OCI-LY3 (cell line): ENCODE results near the gene PXK.

Source experiments
- H2AFZ ChIP-seq: fragments of 200-600, 300-600 bp; shearing (Covaris generic); 2 replicates; pipeline ENCODE4 v1.6.0; 2014; ENCODE audit warnings: antibody characterized with exemption, low read depth, low read length
- H3K27ac ChIP-seq: fragments of 200-600, 300-600 bp; sonication (generic); 2 replicates; pipeline ENCODE4 v1.5.1; 2014; ENCODE audit warnings: mild to moderate bottlenecking, low read length, moderate library complexity, mixed read lengths
- H3K27me3 ChIP-seq: fragments of 200-600, 300-600 bp; sonication (generic); 2 replicates; pipeline ENCODE4 v1.6.1; 2014; ENCODE audit warnings: low read depth, low read length, mixed read lengths
- H3K36me3 ChIP-seq: fragments of 200-600, 300-600 bp; sonication (generic); replicated peaks from 2 replicates; pipeline ENCODE3; 2014; ENCODE audit warnings: low read depth, low read length, mixed read lengths
- H3K4me1 ChIP-seq: fragments of 300-600, 200-600 bp; sonication (generic); 2 replicates; pipeline ENCODE4 v1.6.1; 2014; ENCODE audit warnings: low read length, mixed read lengths
- H3K4me2 ChIP-seq: fragments of 200-600, 300-600 bp; sonication (generic); 2 replicates; pipeline ENCODE4 v1.6.1; 2014; ENCODE audit warnings: low read length, mixed read lengths
- H3K4me3 ChIP-seq: fragments of 300-600, 200-600 bp; sonication (generic); 2 replicates; pipeline ENCODE4 v1.5.1; 2014; ENCODE audit warnings: antibody characterized with exemption, mild to moderate bottlenecking, low read length, moderate library complexity
- H3K79me2 ChIP-seq: fragments of 300-600, 200-600 bp; shearing (Covaris generic); 2 replicates; pipeline ENCODE4 v1.6.1; 2014; ENCODE audit warnings: mild to moderate bottlenecking, low read length, mixed read lengths
- H3K9ac ChIP-seq: fragments of 300-600, 200-600 bp; shearing (Covaris generic); 2 replicates; pipeline ENCODE4 v1.6.0; 2014; ENCODE audit warnings: mild to moderate bottlenecking, low read length, moderate library complexity
- H3K9me3 ChIP-seq: fragments of 200-600, 300-600 bp; shearing (Covaris generic); 2 replicates; pipeline ENCODE4 v1.6.1; 2014; ENCODE audit warnings: low read length, mixed read lengths; ENCODE audit not compliant: insufficient read depth
- H4K20me1 ChIP-seq: fragments of 200-600, 300-600 bp; sonication (generic); 2 replicates; pipeline ENCODE4 v1.6.1; 2016; ENCODE audit warnings: low read length, mixed read lengths; ENCODE audit not compliant: insufficient read depth
- EZH2phosphoT487 ChIP-seq: fragments of 200-600 bp; shearing (Covaris generic); IDR thresholded peaks from 2 replicates; pipeline ENCODE4 v1.6.1; 2018; ENCODE audit warnings: antibody characterized with exemption, mixed run types, low read depth
- TF ChIP-seq, protein P1 (sequence below): fragments of 200-600, 300-600 bp; sonication (generic); IDR thresholded peaks from 2 replicates; pipeline ENCODE4 v1.5.1; 2014; ENCODE audit warnings: antibody characterized with exemption, low read length, low read depth

PXK gene

DNA sequence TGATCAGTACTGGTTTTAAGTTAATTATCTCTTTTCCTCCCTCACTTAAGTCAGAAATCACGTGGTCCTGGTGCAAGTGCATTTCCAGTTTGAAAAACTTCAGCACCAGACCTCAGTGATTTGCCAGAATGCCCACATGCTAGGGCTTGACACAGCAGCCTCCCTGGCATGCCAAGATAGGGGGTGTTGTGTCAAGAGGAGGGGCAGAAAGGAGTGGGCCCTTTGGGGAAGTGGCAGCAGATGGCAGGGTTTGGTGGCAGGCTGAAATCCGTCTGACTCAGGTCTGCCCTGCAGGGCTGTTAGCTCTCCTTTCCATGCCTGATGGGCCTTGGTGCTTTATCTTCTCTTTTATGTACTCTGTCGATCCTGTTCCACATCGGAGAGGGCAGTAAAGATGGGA is 23.4 kb downstream of the PXK start:
- H3K4me2 ChIP-seq: peak overlapping the region; percentile 67; the same call in 1 of the 2 replicates
- no peaks in the 10 kb centered on the region for H3K79me2 ChIP-seq

DNA sequence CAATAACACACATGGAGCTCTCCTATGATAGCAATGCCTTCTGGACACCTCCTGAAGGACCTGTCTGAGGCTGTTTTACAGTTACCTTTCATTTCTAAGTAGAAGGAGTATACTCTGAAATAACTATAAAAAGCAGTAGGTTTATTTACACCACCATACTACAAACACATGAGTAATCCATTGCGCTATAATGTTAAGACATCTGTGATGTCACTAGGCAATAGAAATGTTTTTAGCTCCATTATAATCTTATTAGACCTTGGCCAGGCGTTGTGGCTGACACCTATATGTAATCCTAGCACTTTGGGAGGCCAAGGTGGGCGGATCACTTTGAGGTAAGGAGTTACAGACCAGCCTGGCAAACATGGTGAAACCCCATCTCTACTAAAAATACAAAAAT is 24.7 kb downstream of the PXK start:
- no peak overlapping the region for H3K27ac ChIP-seq
- no peak overlapping the region for H3K4me2 ChIP-seq
- H3K4me1 ChIP-seq: peaks cover 24% of the 10 kb centered on the region
- peaks cover 12% of the 10 kb centered on the region; the same call in 1 of the 2 replicates for H4K20me1 ChIP-seq
- H3K79me2 ChIP-seq: no peaks in the 10 kb centered on the region
- H3K27me3 ChIP-seq: no peaks in the 10 kb centered on the region
- no peak for TF ChIP-seq EZH2phosphoT487
- TF ChIP-seq, protein P1, sequence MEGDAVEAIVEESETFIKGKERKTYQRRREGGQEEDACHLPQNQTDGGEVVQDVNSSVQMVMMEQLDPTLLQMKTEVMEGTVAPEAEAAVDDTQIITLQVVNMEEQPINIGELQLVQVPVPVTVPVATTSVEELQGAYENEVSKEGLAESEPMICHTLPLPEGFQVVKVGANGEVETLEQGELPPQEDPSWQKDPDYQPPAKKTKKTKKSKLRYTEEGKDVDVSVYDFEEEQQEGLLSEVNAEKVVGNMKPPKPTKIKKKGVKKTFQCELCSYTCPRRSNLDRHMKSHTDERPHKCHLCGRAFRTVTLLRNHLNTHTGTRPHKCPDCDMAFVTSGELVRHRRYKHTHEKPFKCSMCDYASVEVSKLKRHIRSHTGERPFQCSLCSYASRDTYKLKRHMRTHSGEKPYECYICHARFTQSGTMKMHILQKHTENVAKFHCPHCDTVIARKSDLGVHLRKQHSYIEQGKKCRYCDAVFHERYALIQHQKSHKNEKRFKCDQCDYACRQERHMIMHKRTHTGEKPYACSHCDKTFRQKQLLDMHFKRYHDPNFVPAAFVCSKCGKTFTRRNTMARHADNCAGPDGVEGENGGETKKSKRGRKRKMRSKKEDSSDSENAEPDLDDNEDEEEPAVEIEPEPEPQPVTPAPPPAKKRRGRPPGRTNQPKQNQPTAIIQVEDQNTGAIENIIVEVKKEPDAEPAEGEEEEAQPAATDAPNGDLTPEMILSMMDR: no peak
- H2AFZ ChIP-seq: no peak overlapping the region
- no peak overlapping the region for H3K4me3 ChIP-seq
- no peak overlapping the region for H3K9ac ChIP-seq
- no peaks in the 10 kb centered on the region for H3K9me3 ChIP-seq
- H3K36me3 ChIP-seq: no peaks in the 10 kb centered on the region

More for the DNA sequence above, 23.4 kb downstream of the PXK start:
- H3K9ac ChIP-seq: no peak overlapping the region
- H3K9me3 ChIP-seq: peaks cover under 1% of the 10 kb centered on the region; the same call in 1 of the 2 replicates
- TF ChIP-seq, protein P1: no peak
- no peak for TF ChIP-seq EZH2phosphoT487
- no peaks in the 10 kb centered on the region for H3K36me3 ChIP-seq
- H3K4me3 ChIP-seq: no peak overlapping the region
- peaks cover 12% of the 10 kb centered on the region; the same call in 1 of the 2 replicates for H4K20me1 ChIP-seq
- H3K27me3 ChIP-seq: peaks cover under 1% of the 10 kb centered on the region; the same call in 1 of the 2 replicates
- no peak overlapping the region for H2AFZ ChIP-seq
- peaks cover 24% of the 10 kb centered on the region for H3K4me1 ChIP-seq
- H3K27ac ChIP-seq: no peak overlapping the region

DNA sequence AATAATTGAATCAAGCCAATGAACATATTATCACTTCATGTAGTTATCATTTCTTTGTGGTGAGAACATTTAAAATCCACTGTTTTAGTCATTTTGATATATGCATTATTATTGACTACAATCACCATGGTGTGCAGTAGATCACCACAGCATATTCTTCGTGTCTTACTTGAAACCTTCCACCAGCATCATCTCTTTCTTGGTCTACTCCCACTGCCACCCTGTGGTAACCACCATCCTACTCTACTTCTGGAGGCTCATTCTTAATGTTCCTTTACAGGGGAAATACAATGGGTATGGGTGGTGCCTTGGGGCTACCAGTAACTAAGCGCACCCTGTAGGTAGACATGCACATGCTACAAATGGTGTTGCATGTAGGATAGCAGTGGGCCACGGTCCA is 25.4 kb downstream of the PXK start:
- Histone ChIP-seq H2AFZ (no peak overlapping the region), H3K27me3 (no peaks in the 10 kb centered on the region), H3K4me3 (no peak overlapping the region), H3K4me1 (peaks cover 24% of the 10 kb centered on the region), H4K20me1 (peaks cover 12% of the 10 kb centered on the region; the same call in 1 of the 2 replicates), H3K9ac (no peak overlapping the region), H3K36me3 (no peaks in the 10 kb centered on the region), H3K4me2 (no peak overlapping the region), H3K79me2 (no peaks in the 10 kb centered on the region), H3K27ac (no peak overlapping the region), H3K9me3 (no peaks in the 10 kb centered on the region)
- no peak for TF ChIP-seq EZH2phosphoT487
- TF ChIP-seq, protein P1: no peak

DNA sequence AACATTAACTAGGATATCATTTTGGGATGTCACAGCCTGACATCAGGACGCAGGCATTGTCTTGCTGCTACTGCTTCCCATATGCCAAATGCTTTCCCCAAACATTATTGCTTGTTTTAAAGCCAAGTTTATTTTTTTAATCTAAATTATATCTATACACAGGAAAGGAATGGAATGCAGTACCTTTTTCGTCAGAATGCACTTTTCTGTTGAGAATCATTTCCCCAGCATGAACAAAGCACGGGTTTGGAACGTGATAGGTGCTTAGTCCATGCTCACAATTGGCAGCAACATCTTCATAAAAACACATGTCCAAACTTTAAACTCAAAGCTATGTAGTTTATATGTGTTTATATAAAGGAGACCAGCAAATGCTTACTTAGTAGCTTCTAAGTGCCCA is 26.1 kb downstream of the PXK start:
- Histone ChIP-seq H3K27ac (no peak overlapping the region), H3K27me3 (no peaks in the 10 kb centered on the region), H3K4me2 (no peak overlapping the region), H2AFZ (no peak overlapping the region), H3K9me3 (no peaks in the 10 kb centered on the region), H3K4me1 (peaks cover 23% of the 10 kb centered on the region), H3K9ac (no peak overlapping the region), H3K36me3 (no peaks in the 10 kb centered on the region), H4K20me1 (peaks cover 12% of the 10 kb centered on the region; the same call in 1 of the 2 replicates), H3K4me3 (no peak overlapping the region), H3K79me2 (no peaks in the 10 kb centered on the region)
- TF ChIP-seq, protein P1: no peak
